HEK293 (cell line): Measurements from ENCODE around the gene PRKAR2B.
A peak's percentile ranks its signal among the peaks of the same experiment; 100 is the strongest.

Experiments used
- KLF10 ChIP-seq: fragments of 450-650 bp; IDR thresholded peaks from 2 replicates; pipeline ENCODE4 v1.5.1; 2018; ENCODE audit warnings: missing biosample characterization, mild to moderate bottlenecking, missing genetic modification characterization
- PRDM10 ChIP-seq: fragments of 450-650 bp; formaldehyde crosslinking; IDR thresholded peaks from 2 replicates; pipeline ENCODE4 v1.5.1; 2016; ENCODE audit warnings: missing biosample characterization, missing genetic modification characterization
- WT1 ChIP-seq: fragments of 450-650 bp; formaldehyde crosslinking; IDR thresholded peaks from 2 replicates; pipeline ENCODE4 v1.5.1; 2016; ENCODE audit warnings: missing biosample characterization, missing genetic modification characterization
- ZNF121 ChIP-seq: fragments of 450-650 bp; formaldehyde crosslinking; IDR thresholded peaks from 2 replicates; pipeline ENCODE4 v1.5.1; 2016; ENCODE audit warnings: missing biosample characterization, missing genetic modification characterization
- ZNF155 ChIP-seq: fragments of 450-650 bp; formaldehyde crosslinking; IDR thresholded peaks from 2 replicates; pipeline ENCODE4 v1.5.1; 2016; ENCODE audit warnings: missing biosample characterization, missing genetic modification characterization
- ZNF18 ChIP-seq: fragments of 450-650 bp; formaldehyde crosslinking; IDR thresholded peaks from 2 replicates; pipeline ENCODE4 v1.5.1; 2016; ENCODE audit warnings: missing biosample characterization, missing genetic modification characterization
- ZNF324 ChIP-seq: fragments of 450-650 bp; formaldehyde crosslinking; IDR thresholded peaks from 2 replicates; pipeline ENCODE4 v1.5.1; 2016; ENCODE audit warnings: missing biosample characterization, missing genetic modification characterization
- ZNF354C ChIP-seq: fragments of 450-650 bp; formaldehyde crosslinking; IDR thresholded peaks from 2 replicates; pipeline ENCODE4 v1.5.1; 2016; ENCODE audit warnings: missing biosample characterization, missing genetic modification characterization, low read depth, borderline replicate concordance
- ZNF37A ChIP-seq: fragments of 450-650 bp; IDR thresholded peaks from 2 replicates; pipeline ENCODE4 v1.5.1; 2018; ENCODE audit warnings: missing biosample characterization, missing genetic modification characterization
- ZNF423 ChIP-seq: fragments of 450-650 bp; formaldehyde crosslinking; IDR thresholded peaks from 2 replicates; pipeline ENCODE4 v1.5.1; 2016; ENCODE audit warnings: missing biosample characterization, missing genetic modification characterization
- ZNF48 ChIP-seq: fragments of 450-650 bp; formaldehyde crosslinking; IDR thresholded peaks from 2 replicates; pipeline ENCODE4 v1.5.1; 2016; ENCODE audit warnings: missing biosample characterization, missing genetic modification characterization
- ZNF514 ChIP-seq: fragments of 450-650 bp; formaldehyde crosslinking; IDR thresholded peaks from 2 replicates; pipeline ENCODE4 v1.5.1; 2016; ENCODE audit warnings: missing biosample characterization, missing genetic modification characterization
- ZNF521 ChIP-seq: fragments of 450-650 bp; formaldehyde crosslinking; IDR thresholded peaks from 2 replicates; pipeline ENCODE4 v1.5.1; 2017; ENCODE audit warnings: missing biosample characterization, mild to moderate bottlenecking, missing genetic modification characterization
- ZNF544 ChIP-seq: fragments of 450-650 bp; formaldehyde crosslinking; IDR thresholded peaks from 2 replicates; pipeline ENCODE4 v1.5.0; 2017; ENCODE audit warnings: missing biosample characterization, missing genetic modification characterization
- ZNF558 ChIP-seq: fragments of 450-650 bp; formaldehyde crosslinking; IDR thresholded peaks from 2 replicates; pipeline ENCODE4 v1.5.1; 2016; ENCODE audit warnings: missing biosample characterization, missing genetic modification characterization
- ZNF585B ChIP-seq: fragments of 450-650 bp; formaldehyde crosslinking; IDR thresholded peaks from 2 replicates; pipeline ENCODE4 v1.5.1; 2016; ENCODE audit warnings: missing biosample characterization, missing genetic modification characterization
- ZNF658 ChIP-seq: fragments of 450-650 bp; formaldehyde crosslinking; IDR thresholded peaks from 2 replicates; pipeline ENCODE4; 2016; ENCODE audit warnings: missing biosample characterization, missing genetic modification characterization
- ZNF791 ChIP-seq: fragments of 450-650 bp; formaldehyde crosslinking; IDR thresholded peaks from 2 replicates; pipeline ENCODE4 v1.5.1; 2016; ENCODE audit warnings: missing biosample characterization, missing genetic modification characterization
- ZSCAN16 ChIP-seq: fragments of 450-650 bp; formaldehyde crosslinking; IDR thresholded peaks from 2 replicates; pipeline ENCODE4 v1.5.1; 2016; ENCODE audit warnings: missing biosample characterization, missing genetic modification characterization
- ZSCAN30 ChIP-seq: fragments of 450-650 bp; IDR thresholded peaks from 2 replicates; pipeline ENCODE4 v1.5.1; 2018; ENCODE audit warnings: missing biosample characterization, mild to moderate bottlenecking, missing genetic modification characterization, moderate library complexity
- ZSCAN5A ChIP-seq: fragments of 450-650 bp; formaldehyde crosslinking; IDR thresholded peaks from 2 replicates; pipeline ENCODE4 v1.5.1; 2016; ENCODE audit warnings: missing biosample characterization, missing genetic modification characterization
- TF ChIP-seq, protein P1 (sequence below): fragments of 450-650 bp; formaldehyde crosslinking; IDR thresholded peaks from 2 replicates; pipeline ENCODE4 v1.5.1; 2016; ENCODE audit warnings: missing biosample characterization, missing genetic modification characterization
- TF ChIP-seq, protein P2 (sequence below): fragments of 450-650 bp; formaldehyde crosslinking; conservative IDR thresholded peaks from 2 replicates; pipeline ENCODE4 v1.5.1; 2016; ENCODE audit warnings: low read depth, missing biosample characterization, missing genetic modification characterization
- TF ChIP-seq, protein P3 (sequence below): fragments of 450-650 bp; formaldehyde crosslinking; IDR thresholded peaks from 2 replicates; pipeline ENCODE4 v1.5.1; 2016; ENCODE audit warnings: missing biosample characterization, missing genetic modification characterization, low read depth

Gene PRKAR2B

GRCh38 chr7:107045195-107045960 is 873 bp downstream of the PRKAR2B start (continued):
- no peak for TF ChIP-seq ZNF48
- no peak for TF ChIP-seq ZNF544 (tag by site-specific recombination)
- TF ChIP-seq, protein P1, sequence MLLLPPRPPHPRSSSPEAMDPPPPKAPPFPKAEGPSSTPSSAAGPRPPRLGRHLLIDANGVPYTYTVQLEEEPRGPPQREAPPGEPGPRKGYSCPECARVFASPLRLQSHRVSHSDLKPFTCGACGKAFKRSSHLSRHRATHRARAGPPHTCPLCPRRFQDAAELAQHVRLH (tag by site-specific recombination), result no peak
- no peak for TF ChIP-seq ZNF521 (tag by site-specific recombination)
- TF ChIP-seq PRDM10 (tag by site-specific recombination), result peak; percentile 52; the same call in 1 of the 2 replicates
- no peak for TF ChIP-seq ZNF423 (tag by site-specific recombination)
- no peak; the same call in 1 of the 2 replicates for TF ChIP-seq ZNF324
- TF ChIP-seq KLF10 (tag by site-specific recombination), result no peak
- no peak for TF ChIP-seq WT1
- no peak for TF ChIP-seq ZNF514 (tag by site-specific recombination)
- no peak for TF ChIP-seq ZNF658 (tag by site-specific recombination)
- TF ChIP-seq ZNF354C (tag by site-specific recombination), result no peak
- no peak for TF ChIP-seq ZSCAN16 (tag by site-specific recombination)
- no peak for TF ChIP-seq ZSCAN30 (tag by site-specific recombination)
- TF ChIP-seq ZSCAN5A (tag by site-specific recombination), result no peak
- TF ChIP-seq ZNF121 (tag by site-specific recombination), result no peak
- no peak for TF ChIP-seq ZNF558 (tag by site-specific recombination)
- TF ChIP-seq ZNF37A, result no peak
- TF ChIP-seq ZNF791 (tag by site-specific recombination), result no peak
- TF ChIP-seq, protein P2, sequence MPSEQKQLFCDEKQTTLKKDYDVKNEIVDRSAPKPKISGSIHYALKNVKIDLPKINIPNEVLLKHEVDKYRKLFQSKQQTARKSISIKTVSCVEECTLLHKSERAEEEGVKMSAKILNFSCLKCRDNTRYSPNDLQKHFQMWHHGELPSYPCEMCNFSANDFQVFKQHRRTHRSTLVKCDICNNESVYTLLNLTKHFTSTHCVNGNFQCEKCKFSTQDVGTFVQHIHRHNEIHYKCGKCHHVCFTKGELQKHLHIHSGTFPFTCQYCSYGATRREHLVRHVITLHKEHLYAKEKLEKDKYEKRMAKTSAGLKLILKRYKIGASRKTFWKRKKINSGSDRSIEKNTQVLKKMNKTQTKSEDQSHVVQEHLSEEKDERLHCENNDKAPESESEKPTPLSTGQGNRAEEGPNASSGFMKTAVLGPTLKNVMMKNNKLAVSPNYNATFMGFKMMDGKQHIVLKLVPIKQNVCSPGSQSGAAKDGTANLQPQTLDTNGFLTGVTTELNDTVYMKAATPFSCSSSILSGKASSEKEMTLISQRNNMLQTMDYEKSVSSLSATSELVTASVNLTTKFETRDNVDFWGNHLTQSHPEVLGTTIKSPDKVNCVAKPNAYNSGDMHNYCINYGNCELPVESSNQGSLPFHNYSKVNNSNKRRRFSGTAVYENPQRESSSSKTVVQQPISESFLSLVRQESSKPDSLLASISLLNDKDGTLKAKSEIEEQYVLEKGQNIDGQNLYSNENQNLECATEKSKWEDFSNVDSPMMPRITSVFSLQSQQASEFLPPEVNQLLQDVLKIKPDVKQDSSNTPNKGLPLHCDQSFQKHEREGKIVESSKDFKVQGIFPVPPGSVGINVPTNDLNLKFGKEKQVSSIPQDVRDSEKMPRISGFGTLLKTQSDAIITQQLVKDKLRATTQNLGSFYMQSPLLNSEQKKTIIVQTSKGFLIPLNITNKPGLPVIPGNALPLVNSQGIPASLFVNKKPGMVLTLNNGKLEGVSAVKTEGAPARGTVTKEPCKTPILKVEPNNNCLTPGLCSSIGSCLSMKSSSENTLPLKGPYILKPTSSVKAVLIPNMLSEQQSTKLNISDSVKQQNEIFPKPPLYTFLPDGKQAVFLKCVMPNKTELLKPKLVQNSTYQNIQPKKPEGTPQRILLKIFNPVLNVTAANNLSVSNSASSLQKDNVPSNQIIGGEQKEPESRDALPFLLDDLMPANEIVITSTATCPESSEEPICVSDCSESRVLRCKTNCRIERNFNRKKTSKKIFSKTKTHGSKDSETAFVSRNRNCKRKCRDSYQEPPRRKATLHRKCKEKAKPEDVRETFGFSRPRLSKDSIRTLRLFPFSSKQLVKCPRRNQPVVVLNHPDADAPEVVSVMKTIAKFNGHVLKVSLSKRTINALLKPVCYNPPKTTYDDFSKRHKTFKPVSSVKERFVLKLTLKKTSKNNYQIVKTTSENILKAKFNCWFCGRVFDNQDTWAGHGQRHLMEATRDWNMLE (tag by site-specific recombination), result no peak; the same call in 1 of the 2 replicates
- TF ChIP-seq ZNF585B (tag by site-specific recombination), result no peak
- TF ChIP-seq ZNF155 (tag by site-specific recombination), result no peak
- TF ChIP-seq, protein P3, sequence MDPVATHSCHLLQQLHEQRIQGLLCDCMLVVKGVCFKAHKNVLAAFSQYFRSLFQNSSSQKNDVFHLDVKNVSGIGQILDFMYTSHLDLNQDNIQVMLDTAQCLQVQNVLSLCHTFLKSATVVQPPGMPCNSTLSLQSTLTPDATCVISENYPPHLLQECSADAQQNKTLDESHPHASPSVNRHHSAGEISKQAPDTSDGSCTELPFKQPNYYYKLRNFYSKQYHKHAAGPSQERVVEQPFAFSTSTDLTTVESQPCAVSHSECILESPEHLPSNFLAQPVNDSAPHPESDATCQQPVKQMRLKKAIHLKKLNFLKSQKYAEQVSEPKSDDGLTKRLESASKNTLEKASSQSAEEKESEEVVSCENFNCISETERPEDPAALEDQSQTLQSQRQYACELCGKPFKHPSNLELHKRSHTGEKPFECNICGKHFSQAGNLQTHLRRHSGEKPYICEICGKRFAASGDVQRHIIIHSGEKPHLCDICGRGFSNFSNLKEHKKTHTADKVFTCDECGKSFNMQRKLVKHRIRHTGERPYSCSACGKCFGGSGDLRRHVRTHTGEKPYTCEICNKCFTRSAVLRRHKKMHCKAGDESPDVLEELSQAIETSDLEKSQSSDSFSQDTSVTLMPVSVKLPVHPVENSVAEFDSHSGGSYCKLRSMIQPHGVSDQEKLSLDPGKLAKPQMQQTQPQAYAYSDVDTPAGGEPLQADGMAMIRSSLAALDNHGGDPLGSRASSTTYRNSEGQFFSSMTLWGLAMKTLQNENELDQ (tag by site-specific recombination), result no peak
- no peak for TF ChIP-seq ZNF18 (tag by site-specific recombination)
